GM20000 (cell line): ENCODE data around the gene RBCK1.
"Not testable (repeated sequence)": the region's sequence is repeated elsewhere in the genome, so short reads cannot be mapped to it uniquely, and the experiment has no call there.

Experiments used
- DNase-seq: peaks from one replicate; pipeline ENCODE4 v3.0.0; 2012; ENCODE audit warnings: low spot score
- TF ChIP-seq, protein P1 (sequence below): IDR thresholded peaks from 2 replicates; pipeline ENCODE4 v1.5.1; 2012; ENCODE audit warnings: mild to moderate bottlenecking, control low read depth; ENCODE audit errors: extremely low read depth, missing control alignments

The RBCK1 gene

DNA sequence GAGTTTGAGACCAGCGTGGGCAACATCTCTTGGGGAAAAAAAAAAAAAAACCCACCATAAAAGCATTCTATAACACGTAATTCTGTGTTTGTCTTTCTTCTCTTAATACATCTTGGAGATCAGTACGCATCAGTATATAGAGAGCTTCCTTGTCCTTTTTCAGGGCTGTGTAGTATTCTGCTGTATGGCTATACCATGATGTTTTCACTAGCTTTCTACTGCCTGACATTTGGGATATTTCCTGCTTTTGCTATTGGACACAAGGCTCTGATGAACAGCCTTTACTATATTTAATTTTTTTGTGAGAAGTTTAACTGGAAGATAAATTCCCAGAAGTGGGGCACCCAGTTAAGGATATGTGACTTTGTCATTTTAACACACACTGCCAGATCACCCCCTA lies 20.6 kb upstream of the RBCK1 start:
- no peak for DNase-seq
- TF ChIP-seq, protein P1, sequence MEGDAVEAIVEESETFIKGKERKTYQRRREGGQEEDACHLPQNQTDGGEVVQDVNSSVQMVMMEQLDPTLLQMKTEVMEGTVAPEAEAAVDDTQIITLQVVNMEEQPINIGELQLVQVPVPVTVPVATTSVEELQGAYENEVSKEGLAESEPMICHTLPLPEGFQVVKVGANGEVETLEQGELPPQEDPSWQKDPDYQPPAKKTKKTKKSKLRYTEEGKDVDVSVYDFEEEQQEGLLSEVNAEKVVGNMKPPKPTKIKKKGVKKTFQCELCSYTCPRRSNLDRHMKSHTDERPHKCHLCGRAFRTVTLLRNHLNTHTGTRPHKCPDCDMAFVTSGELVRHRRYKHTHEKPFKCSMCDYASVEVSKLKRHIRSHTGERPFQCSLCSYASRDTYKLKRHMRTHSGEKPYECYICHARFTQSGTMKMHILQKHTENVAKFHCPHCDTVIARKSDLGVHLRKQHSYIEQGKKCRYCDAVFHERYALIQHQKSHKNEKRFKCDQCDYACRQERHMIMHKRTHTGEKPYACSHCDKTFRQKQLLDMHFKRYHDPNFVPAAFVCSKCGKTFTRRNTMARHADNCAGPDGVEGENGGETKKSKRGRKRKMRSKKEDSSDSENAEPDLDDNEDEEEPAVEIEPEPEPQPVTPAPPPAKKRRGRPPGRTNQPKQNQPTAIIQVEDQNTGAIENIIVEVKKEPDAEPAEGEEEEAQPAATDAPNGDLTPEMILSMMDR = no peak

DNA sequence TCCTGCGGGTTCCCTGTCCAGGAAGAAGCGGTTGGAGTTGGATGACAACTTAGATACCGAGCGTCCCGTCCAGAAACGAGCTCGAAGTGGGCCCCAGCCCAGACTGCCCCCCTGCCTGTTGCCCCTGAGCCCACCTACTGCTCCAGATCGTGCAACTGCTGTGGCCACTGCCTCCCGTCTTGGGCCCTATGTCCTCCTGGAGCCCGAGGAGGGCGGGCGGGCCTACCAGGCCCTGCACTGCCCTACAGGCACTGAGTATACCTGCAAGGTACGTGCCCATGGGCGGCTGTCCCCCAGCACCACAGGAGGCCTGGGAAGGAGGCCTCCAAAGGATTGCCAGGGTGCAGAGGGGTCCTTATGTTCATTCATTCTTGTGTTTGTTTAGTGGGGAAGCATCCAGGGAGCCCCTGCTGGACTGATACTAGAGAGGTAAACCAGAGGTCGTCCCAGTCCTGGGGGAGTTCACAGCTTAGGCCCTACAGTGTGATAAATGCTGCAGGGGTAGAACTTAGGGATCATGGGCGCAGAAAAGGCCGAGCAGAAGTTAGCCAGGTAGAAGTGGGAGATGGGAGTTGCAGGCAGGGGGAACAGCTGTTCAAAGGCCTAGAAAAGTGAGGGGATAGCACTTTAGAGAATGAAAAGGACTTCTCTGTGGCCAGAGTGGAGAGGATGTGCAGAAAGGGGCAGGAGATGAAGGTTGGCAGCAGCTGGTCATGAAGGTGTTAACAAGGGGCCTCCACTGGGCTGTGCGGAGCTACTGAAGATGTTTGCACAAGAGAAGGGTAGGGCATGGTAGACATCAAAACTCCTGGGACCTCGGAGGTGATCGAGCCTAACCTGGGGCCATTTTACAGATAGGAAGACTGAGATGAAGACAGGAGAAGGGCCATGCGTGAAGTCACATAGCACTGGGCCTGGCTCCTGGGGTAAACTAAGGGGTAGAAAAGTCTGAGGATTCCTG lies 19.8 kb upstream of the RBCK1 start:
- no peak for DNase-seq
- TF ChIP-seq, protein P1 = no peak

DNA sequence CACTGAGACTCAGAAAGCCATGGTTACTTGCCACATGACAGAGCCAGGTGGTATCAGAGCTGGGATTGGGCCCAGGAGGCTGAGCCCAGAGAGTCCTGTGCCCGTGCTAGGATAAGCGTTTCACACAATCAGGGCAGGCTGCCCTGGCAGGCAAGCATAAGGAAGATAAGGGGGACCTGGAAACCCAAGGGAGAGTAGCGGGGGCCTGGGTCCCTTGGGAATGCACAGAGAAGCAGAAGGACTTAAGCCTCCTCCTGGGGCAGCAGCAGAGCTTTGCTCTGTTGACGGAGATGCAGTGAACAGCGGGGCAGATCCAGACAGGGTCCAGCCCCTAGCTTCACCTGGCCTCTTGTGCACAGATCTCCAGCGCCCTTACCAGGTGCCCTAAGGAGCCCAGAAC lies 18.9 kb upstream of the RBCK1 start:
- TF ChIP-seq, protein P1 = no peak
- DNase-seq = no peak

DNA sequence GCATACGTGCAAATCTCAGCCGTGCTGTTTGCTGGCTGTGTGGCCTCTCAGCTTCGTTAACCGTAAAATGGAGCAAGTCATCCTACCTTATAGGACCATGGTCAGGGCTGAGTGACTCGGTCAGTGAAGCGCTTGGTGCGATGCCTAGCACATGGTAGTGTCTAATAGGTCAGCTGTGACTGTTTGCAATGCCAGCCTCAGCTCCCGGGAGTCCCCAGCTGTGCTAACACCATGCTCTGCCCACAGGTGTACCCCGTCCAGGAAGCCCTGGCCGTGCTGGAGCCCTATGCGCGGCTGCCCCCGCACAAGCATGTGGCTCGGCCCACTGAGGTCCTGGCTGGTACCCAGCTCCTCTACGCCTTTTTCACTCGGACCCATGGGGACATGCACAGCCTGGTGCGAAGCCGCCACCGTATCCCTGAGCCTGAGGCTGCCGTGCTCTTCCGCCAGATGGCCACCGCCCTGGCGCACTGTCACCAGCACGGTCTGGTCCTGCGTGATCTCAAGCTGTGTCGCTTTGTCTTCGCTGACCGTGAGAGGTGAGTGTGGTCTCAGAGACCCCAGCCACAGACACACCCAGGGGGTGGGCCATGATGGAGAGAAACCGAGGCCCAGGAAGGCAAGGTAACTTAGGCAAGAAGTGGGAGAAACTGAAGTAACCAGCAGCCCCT lies 16.9 kb upstream of the RBCK1 start:
- TF ChIP-seq, protein P1 = no peak
- DNase-seq = no peak

DNA sequence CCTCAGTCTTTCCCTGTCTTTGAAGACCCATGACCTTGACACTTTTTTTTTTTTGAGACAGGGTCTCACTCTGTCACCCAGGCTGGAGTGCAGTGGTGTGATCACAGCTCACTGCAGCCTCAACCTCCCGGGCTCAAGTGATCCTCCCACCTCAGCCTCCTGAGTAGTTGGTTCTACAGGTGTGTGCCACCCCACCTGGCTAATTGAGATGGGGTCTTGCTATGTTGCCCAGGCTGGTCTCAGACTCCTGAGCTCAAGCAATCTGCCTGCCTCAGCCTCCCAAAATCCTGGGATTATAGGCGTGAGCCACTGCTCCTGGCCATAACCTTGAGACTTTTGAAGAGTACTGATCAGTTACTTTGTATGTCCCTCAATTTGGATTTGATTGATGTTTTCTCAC lies 14.8 kb upstream of the RBCK1 start:
- DNase-seq = not testable (repeated sequence)

DNA sequence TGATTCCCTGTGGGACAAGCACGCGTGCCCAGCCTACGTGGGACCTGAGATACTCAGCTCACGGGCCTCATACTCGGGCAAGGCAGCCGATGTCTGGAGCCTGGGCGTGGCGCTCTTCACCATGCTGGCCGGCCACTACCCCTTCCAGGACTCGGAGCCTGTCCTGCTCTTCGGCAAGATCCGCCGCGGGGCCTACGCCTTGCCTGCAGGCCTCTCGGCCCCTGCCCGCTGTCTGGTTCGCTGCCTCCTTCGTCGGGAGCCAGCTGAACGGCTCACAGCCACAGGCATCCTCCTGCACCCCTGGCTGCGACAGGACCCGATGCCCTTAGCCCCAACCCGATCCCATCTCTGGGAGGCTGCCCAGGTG lies 11.9 kb upstream of the RBCK1 start:
- no peak for DNase-seq

DNA sequence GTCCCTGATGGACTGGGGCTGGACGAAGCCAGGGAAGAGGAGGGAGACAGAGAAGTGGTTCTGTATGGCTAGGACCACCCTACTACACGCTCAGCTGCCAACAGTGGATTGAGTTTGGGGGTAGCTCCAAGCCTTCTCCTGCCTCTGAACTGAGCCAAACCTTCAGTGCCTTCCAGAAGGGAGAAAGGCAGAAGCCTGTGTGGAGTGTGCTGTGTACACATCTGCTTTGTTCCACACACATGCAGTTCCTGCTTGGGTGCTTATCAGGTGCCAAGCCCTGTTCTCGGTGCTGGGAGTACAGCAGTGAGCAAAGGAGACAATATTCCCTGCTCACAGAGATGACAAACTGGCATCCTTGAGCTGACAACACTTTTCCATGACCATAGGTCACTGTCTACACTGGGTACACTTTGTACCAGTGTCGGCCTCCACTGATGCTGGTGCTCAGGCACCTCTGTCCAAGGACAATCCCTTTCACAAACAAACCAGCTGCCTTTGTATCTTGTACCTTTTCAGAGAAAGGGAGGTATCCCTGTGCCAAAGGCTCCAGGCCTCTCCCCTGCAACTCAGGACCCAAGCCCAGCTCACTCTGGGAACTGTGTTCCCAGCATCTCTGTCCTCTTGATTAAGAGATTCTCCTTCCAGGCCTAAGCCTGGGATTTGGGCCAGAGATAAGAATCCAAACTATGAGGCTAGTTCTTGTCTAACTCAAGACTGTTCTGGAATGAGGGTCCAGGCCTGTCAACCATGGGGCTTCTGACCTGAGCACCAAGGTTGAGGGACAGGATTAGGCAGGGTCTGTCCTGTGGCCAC lies 11.3 kb upstream of the RBCK1 start:
- DNase-seq = no peak
- TF ChIP-seq, protein P1 = no peak

More for the DNA sequence above, 11.9 kb upstream of the RBCK1 start:
- TF ChIP-seq, protein P1 = no peak
